ENCODE data around the gene ZNF521.

The ZNF521 gene

DNA sequence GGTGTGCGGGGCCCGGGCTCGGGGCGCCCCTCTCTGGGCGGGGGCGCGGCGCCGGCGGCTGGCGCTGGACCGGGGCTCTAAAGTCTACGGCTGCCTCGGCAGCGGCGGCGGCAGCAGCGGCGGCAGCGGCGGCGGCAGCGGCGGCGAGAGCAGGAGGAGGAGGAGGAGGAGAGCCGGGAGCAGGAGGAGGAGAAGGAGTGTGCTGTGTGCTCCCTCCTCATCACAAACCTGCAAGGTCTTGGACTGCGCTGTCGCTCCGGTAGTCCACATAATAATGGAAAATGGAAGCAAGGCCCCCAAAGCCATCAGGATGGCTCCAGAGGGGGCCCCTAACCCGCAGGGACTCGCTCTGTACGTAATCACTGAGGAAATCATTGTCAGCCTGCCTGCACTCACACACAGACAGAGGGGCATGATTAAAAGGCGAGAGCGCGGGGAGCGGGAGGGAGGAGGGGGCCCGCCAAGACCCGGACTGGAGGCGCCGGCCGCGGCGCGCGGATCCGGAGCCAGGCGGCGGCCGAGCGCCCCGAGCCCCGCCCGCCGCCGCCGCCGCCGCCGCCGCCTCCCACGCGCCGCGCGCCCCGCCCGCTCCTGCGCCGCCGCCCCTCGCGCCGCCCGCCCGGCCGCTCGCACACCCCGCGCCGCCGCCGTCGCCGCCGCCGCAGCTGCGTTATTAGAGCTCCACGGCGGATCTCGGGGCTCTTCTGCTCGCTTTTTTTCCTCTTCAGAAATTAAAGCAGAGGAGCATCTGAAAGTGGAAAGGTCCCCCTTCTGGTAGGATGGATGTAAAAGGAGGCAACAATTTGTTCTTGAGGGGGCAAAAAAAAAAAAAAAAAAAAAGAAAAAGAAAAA lies at the start of gene ZNF521:
ZNF521 (minus strand) TSS at position 390 of the 852 bp plus-strand sequence. CDS start 1,220 bp downstream, outside the sequence.
- DNase-seq (ENCODE audit: low read depth, low spot score), result no peak
- no peak within 1 kb of the TSS for H3K27ac ChIP-seq (ENCODE audit: low read length)
- peaks cover 10% of the 10 kb centered on the region for H3K27me3 ChIP-seq (ENCODE audit: control insufficient read depth, insufficient read depth, low read length)
- no CpG with 5 or more reads among the region's 91 CpGs for WGBS (ENCODE audit: insufficient coverage, insufficient read length)
- H3K4me1 ChIP-seq (ENCODE audit: control insufficient read depth, insufficient read depth, low read length), result no peaks in the 10 kb centered on the region; the same call in 1 of the 2 replicates
- no peaks in the 10 kb centered on the region for H3K9me3 ChIP-seq (ENCODE audit: control insufficient read depth, insufficient read depth, low read length)
- no peaks in the 10 kb centered on the region for H3K36me3 ChIP-seq (ENCODE audit: control insufficient read depth, insufficient read depth, low read length)
- H3K4me3 ChIP-seq (ENCODE audit: low read length), result peak within 1 kb of the TSS; percentile 90; the same call in 1 of the 2 replicates

GRCh38 chr18:25399554-25399953 lies 47.6 kb upstream of the ZNF521 start:
- H3K4me3 ChIP-seq (ENCODE audit: low read length), result no peak overlapping the region
- no peaks in the 10 kb centered on the region for H3K9me3 ChIP-seq (ENCODE audit: control insufficient read depth, insufficient read depth, low read length)
- H3K27me3 ChIP-seq (ENCODE audit: control insufficient read depth, insufficient read depth, low read length), result no peaks in the 10 kb centered on the region
- H3K4me1 ChIP-seq (ENCODE audit: control insufficient read depth, insufficient read depth, low read length), result no peaks in the 10 kb centered on the region
- no peak overlapping the region for H3K27ac ChIP-seq (ENCODE audit: low read length)
- no peak for DNase-seq (ENCODE audit: low read depth, low spot score)
- no peaks in the 10 kb centered on the region for H3K36me3 ChIP-seq (ENCODE audit: control insufficient read depth, insufficient read depth, low read length)

DNA sequence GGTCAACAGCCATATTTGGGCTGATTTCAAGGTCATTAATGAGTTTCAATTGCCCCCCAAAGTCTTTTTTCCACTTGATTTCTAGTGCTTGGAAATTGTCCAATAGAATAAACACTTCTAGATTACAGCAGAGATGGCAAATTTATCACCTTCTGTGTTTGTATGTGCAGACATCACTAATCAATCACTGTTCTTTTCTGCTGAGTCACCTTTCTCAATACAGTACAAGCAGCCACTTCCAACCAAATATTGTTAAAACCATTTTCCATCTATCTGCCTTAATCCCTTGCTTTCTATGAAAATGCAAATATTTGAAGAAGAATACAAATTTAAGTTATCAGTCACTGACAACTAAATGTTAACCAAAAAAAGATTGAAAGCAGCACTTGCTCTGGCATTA lies 40.2 kb upstream of the ZNF521 start:
- no peak overlapping the region for H3K27ac ChIP-seq (ENCODE audit: low read length)
- H3K4me1 ChIP-seq (ENCODE audit: control insufficient read depth, insufficient read depth, low read length), result no peaks in the 10 kb centered on the region
- no peak for DNase-seq (ENCODE audit: low read depth, low spot score)
- no peaks in the 10 kb centered on the region for H3K27me3 ChIP-seq (ENCODE audit: control insufficient read depth, insufficient read depth, low read length)
- no peak overlapping the region for H3K4me3 ChIP-seq (ENCODE audit: low read length)
- H3K36me3 ChIP-seq (ENCODE audit: control insufficient read depth, insufficient read depth, low read length), result no peaks in the 10 kb centered on the region
- H3K9me3 ChIP-seq (ENCODE audit: control insufficient read depth, insufficient read depth, low read length), result no peaks in the 10 kb centered on the region

GRCh38 chr18:25373432-25374179 lies 21.6 kb upstream of the ZNF521 start:
- WGBS (ENCODE audit: insufficient coverage, insufficient read length), result no CpG with 5 or more reads among the region's 2 CpGs
- no peak for DNase-seq (ENCODE audit: low read depth, low spot score)
- Histone ChIP-seq H3K4me1 (ENCODE audit: control insufficient read depth, insufficient read depth, low read length) (no peaks in the 10 kb centered on the region), H3K4me3 (ENCODE audit: low read length) (no peak overlapping the region), H3K36me3 (ENCODE audit: control insufficient read depth, insufficient read depth, low read length) (no peaks in the 10 kb centered on the region), H3K27me3 (ENCODE audit: control insufficient read depth, insufficient read depth, low read length) (no peaks in the 10 kb centered on the region), H3K27ac (ENCODE audit: low read length) (no peak overlapping the region), H3K9me3 (ENCODE audit: control insufficient read depth, insufficient read depth, low read length) (no peaks in the 10 kb centered on the region)

GRCh38 chr18:25370391-25370790 lies 18.4 kb upstream of the ZNF521 start:
- no peaks in the 10 kb centered on the region for H3K9me3 ChIP-seq (ENCODE audit: control insufficient read depth, insufficient read depth, low read length)
- H3K4me1 ChIP-seq (ENCODE audit: control insufficient read depth, insufficient read depth, low read length), result no peaks in the 10 kb centered on the region
- H3K36me3 ChIP-seq (ENCODE audit: control insufficient read depth, insufficient read depth, low read length), result no peaks in the 10 kb centered on the region
- no peaks in the 10 kb centered on the region for H3K27me3 ChIP-seq (ENCODE audit: control insufficient read depth, insufficient read depth, low read length)
- no CpG with 5 or more reads among the region's 5 CpGs for WGBS (ENCODE audit: insufficient coverage, insufficient read length)
- H3K27ac ChIP-seq (ENCODE audit: low read length), result no peak overlapping the region
- no peak overlapping the region for H3K4me3 ChIP-seq (ENCODE audit: low read length)
- no peak for DNase-seq (ENCODE audit: low read depth, low spot score)

DNA sequence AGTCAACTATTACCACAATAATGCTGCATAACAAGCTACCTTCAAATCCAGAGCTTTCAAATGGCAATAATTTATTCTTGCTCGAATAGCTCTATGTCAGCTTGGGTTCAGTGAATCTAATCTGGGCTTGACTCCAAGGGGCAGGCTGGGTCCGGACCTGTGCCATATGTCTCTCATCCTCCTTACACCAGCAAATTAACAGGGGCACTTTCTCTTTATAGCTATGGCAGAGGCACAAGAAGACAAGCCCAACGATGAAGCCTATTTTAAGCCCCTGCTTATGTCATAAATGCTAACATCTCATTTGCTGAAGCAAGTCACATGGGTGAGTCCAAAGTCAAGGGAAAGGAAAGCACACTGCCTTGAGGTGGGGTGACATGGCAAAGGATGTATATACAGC lies 13.3 kb upstream of the ZNF521 start:
- Histone ChIP-seq H3K4me1 (ENCODE audit: control insufficient read depth, insufficient read depth, low read length) (no peaks in the 10 kb centered on the region), H3K27me3 (ENCODE audit: control insufficient read depth, insufficient read depth, low read length) (no peaks in the 10 kb centered on the region; the same call in 1 of the 2 replicates), H3K27ac (ENCODE audit: low read length) (no peak overlapping the region), H3K4me3 (ENCODE audit: low read length) (no peak overlapping the region), H3K9me3 (ENCODE audit: control insufficient read depth, insufficient read depth, low read length) (no peaks in the 10 kb centered on the region), H3K36me3 (ENCODE audit: control insufficient read depth, insufficient read depth, low read length) (no peaks in the 10 kb centered on the region)
- WGBS (ENCODE audit: insufficient coverage, insufficient read length), result no CpG with 5 or more reads among the region's 3 CpGs
- no peak for DNase-seq (ENCODE audit: low read depth, low spot score)

DNA sequence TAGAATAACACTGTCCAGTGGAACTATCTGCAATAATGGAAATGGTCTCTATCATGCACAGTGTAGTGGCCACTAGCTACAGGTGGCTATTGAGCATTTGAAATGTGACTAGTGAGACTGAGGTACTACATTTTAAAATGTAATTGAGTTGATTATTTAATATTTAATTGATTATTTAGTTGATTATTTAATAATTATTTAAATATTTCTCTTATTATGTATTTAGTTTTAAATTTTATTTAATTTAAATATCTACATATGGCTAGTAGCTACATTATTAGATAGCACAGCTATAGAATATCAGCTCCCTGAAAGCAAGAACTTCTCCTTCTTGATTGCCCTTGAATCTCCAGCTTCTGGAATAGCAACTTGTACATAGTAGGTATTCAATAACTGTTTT lies 12.8 kb upstream of the ZNF521 start:
- H3K27me3 ChIP-seq (ENCODE audit: control insufficient read depth, insufficient read depth, low read length), result no peaks in the 10 kb centered on the region; the same call in 1 of the 2 replicates

GRCh38 chr18:25360301-25360899 lies 8.4 kb upstream of the ZNF521 start:
- H3K27me3 ChIP-seq (ENCODE audit: control insufficient read depth, insufficient read depth, low read length), result no peaks in the 10 kb centered on the region; the same call in 1 of the 2 replicates
- WGBS (ENCODE audit: insufficient coverage, insufficient read length), result no CpG with 5 or more reads among the region's 5 CpGs
- H3K27ac ChIP-seq (ENCODE audit: low read length), result no peak overlapping the region
- no peak for DNase-seq (ENCODE audit: low read depth, low spot score)
- no peak overlapping the region for H3K4me3 ChIP-seq (ENCODE audit: low read length)
- no peaks in the 10 kb centered on the region for H3K9me3 ChIP-seq (ENCODE audit: control insufficient read depth, insufficient read depth, low read length)
- no peaks in the 10 kb centered on the region for H3K4me1 ChIP-seq (ENCODE audit: control insufficient read depth, insufficient read depth, low read length)
- H3K36me3 ChIP-seq (ENCODE audit: control insufficient read depth, insufficient read depth, low read length), result no peaks in the 10 kb centered on the region

More for the DNA sequence above, 12.8 kb upstream of the ZNF521 start:
- no peaks in the 10 kb centered on the region for H3K4me1 ChIP-seq (ENCODE audit: control insufficient read depth, insufficient read depth, low read length)
- DNase-seq (ENCODE audit: low read depth, low spot score), result no peak
- no peak overlapping the region for H3K4me3 ChIP-seq (ENCODE audit: low read length)
- H3K36me3 ChIP-seq (ENCODE audit: control insufficient read depth, insufficient read depth, low read length), result no peaks in the 10 kb centered on the region
- no peak overlapping the region for H3K27ac ChIP-seq (ENCODE audit: low read length)
- H3K9me3 ChIP-seq (ENCODE audit: control insufficient read depth, insufficient read depth, low read length), result no peaks in the 10 kb centered on the region

DNA sequence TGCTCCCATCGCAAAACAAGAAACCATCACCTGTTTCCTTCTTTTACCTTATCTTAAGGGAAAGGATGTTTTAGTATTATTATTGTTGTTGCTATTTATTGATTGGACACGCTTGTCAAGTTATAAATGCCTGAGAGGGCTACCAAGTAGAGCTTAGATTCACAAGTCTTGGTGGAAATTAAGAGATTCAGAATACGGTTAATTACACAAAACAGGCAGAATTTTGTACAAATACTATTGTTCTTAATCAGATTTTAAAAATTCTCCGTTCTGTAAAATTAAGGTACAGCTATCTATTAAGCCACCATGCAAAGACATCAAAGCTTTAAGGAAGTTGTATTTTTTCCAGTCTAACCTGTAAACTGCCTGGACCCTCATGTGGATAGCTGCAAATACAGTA lies 1.1 kb upstream of the ZNF521 start:
- no peak overlapping the region for H3K4me3 ChIP-seq (ENCODE audit: low read length)
- no peaks in the 10 kb centered on the region for H3K9me3 ChIP-seq (ENCODE audit: control insufficient read depth, insufficient read depth, low read length)
- DNase-seq (ENCODE audit: low read depth, low spot score), result no peak
- no CpG with 5 or more reads among the region's 4 CpGs for WGBS (ENCODE audit: insufficient coverage, insufficient read length)
- H3K27me3 ChIP-seq (ENCODE audit: control insufficient read depth, insufficient read depth, low read length), result peaks cover 9% of the 10 kb centered on the region
- H3K27ac ChIP-seq (ENCODE audit: low read length), result no peak overlapping the region
- no peaks in the 10 kb centered on the region; the same call in 1 of the 2 replicates for H3K4me1 ChIP-seq (ENCODE audit: control insufficient read depth, insufficient read depth, low read length)
- H3K36me3 ChIP-seq (ENCODE audit: control insufficient read depth, insufficient read depth, low read length), result no peaks in the 10 kb centered on the region

- no CpG with 5 or more reads among the region's 6 CpGs for WGBS (ENCODE audit: insufficient coverage, insufficient read length)
- Histone ChIP-seq H3K9me3 (ENCODE audit: control insufficient read depth, insufficient read depth, low read length) (no peaks in the 10 kb centered on the region), H3K27me3 (ENCODE audit: control insufficient read depth, insufficient read depth, low read length) (peaks cover 10% of the 10 kb centered on the region), H3K4me1 (ENCODE audit: control insufficient read depth, insufficient read depth, low read length) (no peaks in the 10 kb centered on the region; the same call in 1 of the 2 replicates), H3K27ac (ENCODE audit: low read length) (no peak overlapping the region), H3K36me3 (ENCODE audit: control insufficient read depth, insufficient read depth, low read length) (no peaks in the 10 kb centered on the region), H3K4me3 (ENCODE audit: low read length) (peak overlapping the region; percentile 32; the same call in 1 of the 2 replicates)
- no peak for DNase-seq (ENCODE audit: low read depth, low spot score)
These were observed 651 bp upstream of the ZNF521 start for GRCh38 chr18:25352629-25353005.

All from iPS DF 6.9 (cell line).